Mammary epithelial cell (primary cell): ENCODE results near the gene CDH4.

Experiments
- CTCF ChIP-seq, 2 donors: IDR thresholded peaks in 1 of 2; conservative IDR thresholded peaks in 1 of 2; 2 replicates each; pipeline ENCODE4 v1.5.1; 2011 to 2012; ENCODE audit warnings: inconsistent platforms in 2 of 2, low read length in 2 of 2, mild to moderate bottlenecking in 2 of 2, control low read depth in 1 of 2, low read depth in 1 of 2; ENCODE audit not compliant: insufficient read depth in 1 of 2; ENCODE audit errors: extremely low read depth in 1 of 2
- EZH2 ChIP-seq: IDR thresholded peaks from 2 replicates; pipeline ENCODE4 v1.6.1; 2012; ENCODE audit warnings: low read length, inconsistent platforms, borderline replicate concordance

- TF ChIP-seq CTCF (conservative IDR thresholded peaks at IDR 0.05 in 1 of 2, IDR thresholded peaks at IDR 0.05 in 1 of 2; ENCODE audit: extremely low read depth in 1 of 2, insufficient read depth in 1 of 2, low read depth in 1 of 2, low read length in 2 of 2) (no peak), EZH2 (no peak)
These were observed 550.8 kb downstream of the CDH4 start for GRCh38 chr20:61802721-61803311.
